WTC11 (cell line): ENCODE measurements around the gene ARPC5.

Experiments used
- CREB1 ChIP-seq: sonication (generic); formaldehyde crosslinking; IDR thresholded peaks from 2 replicates; pipeline ENCODE4 v1.8.0; 2023; ENCODE audit warnings: mild to moderate bottlenecking, missing genetic modification reagents
- CTCF ChIP-seq: fragments of 200-600 bp; IDR thresholded peaks from 2 replicates; pipeline ENCODE4 v1.8.0; 2022; ENCODE audit warnings: antibody characterized with exemption
- E2F1 ChIP-seq: sonication (generic); formaldehyde crosslinking; IDR thresholded peaks from 2 replicates; pipeline ENCODE4 v1.8.0; 2022; ENCODE audit warnings: mild to moderate bottlenecking, missing genetic modification reagents
- FOXP4 ChIP-seq: sonication (generic); formaldehyde crosslinking; IDR thresholded peaks from 2 replicates; pipeline ENCODE4 v1.8.0; 2022; ENCODE audit warnings: mild to moderate bottlenecking, missing genetic modification reagents
- USF1 ChIP-seq: sonication (generic); formaldehyde crosslinking; IDR thresholded peaks from 2 replicates; pipeline ENCODE4 v1.8.0; 2022; ENCODE audit warnings: mild to moderate bottlenecking, missing genetic modification reagents
- ZNF121 ChIP-seq: sonication (generic); formaldehyde crosslinking; IDR thresholded peaks from 2 replicates; pipeline ENCODE4 v1.8.0; 2023; ENCODE audit warnings: missing genetic modification reagents

- TF ChIP-seq ZNF121 (CRISPR knock-in tag) (no peak), CTCF (no peak), CREB1 (no peak), E2F1 (CRISPR knock-in tag) (no peak), USF1 (no peak), FOXP4 (CRISPR knock-in tag) (no peak)
Observed at GRCh38 chr1:183674339-183674738, 38.8 kb upstream of the ARPC5 start.
